ENCODE results near the gene HOXA9. TPM values are rescaled to one million over a fixed set of nuclear protein-coding genes. Genes with fewer than 3 reads are reported as not detected.
A peak's percentile ranks its signal among the peaks of the same experiment; 100 is the strongest.

Gene HOXA9
- total and polyA plus RNA-seq, 2 of the 8 experiments (the other 6 are each of a cell fraction or from before 2014, with no cell fraction given) = not detected

DNA sequence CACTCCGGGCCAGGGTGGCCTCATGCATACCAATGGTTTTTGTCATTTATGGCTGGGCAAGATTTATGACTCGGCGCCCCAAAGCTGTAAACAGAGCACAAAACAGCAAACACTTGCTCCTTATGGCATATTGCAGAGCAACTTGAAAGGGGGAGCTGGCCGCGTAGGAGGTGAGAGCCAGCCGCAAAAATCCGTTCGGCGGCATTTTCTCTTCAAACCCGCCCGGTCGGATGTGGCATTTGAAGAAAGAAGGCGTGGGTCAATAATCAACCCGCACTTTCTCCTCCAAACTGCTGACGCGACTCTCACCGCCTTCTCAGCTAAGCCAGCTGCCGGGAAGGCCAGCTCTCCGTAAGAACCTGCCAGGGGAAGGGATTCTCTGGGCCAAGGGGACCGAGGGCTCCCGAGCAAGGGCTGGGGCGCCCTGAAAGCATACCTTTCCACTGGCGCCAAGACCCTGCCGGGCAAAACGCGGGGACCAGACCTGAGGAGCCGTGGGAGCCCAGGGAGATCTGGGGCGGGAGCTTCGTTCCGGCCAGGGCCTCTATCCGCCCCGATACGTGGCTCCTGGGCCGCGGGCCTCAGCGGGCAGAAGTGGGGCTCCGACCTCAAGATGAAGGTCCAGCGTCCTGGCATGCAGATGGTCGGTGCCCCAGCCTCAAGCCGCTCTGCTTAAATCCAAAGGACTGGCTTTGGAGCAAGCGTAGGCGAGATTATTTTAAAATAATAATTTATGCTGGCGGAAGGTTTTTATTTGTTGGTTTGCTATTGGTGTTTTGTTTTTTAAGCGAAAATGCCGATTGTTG lies 49.9 kb downstream of the HOXA9 start:
- no peak overlapping the region for H3K4me3 ChIP-seq (ENCODE audit: extremely low read depth in 1 of 4, insufficient read depth in 2 of 4, low read depth in 3 of 4, low read length in 4 of 4)
- FAIRE-seq = no peak

More for the DNA sequence above, 49.9 kb downstream of the HOXA9 start:
- H3K79me1 ChIP-seq (ENCODE audit: low read depth, low read length) = no peaks in the 10 kb centered on the region
- POLR2A ChIA-PET (ENCODE audit: partially characterized antibody) = no interaction called here
- no peak overlapping the region for H2BK20ac ChIP-seq (ENCODE audit: low read length)
- H2AK5ac ChIP-seq (ENCODE audit: low read depth, low read length) = no peak overlapping the region
- peak; percentile 82 for TF ChIP-seq CBX8 (IDR thresholded peaks at IDR 0.05; ENCODE audit: borderline replicate concordance, low read depth, low read length)
- peak; percentile 99 for TF ChIP-seq SUZ12 (IDR thresholded peaks at IDR 0.05; ENCODE audit: low read length)
- TF ChIP-seq RNF2 (IDR thresholded peaks at IDR 0.05; ENCODE audit: borderline replicate concordance, low read depth, low read length, missing control alignments, poor library complexity, severe bottlenecking) = peak; percentile 97
- TF ChIP-seq CTBP2 (IDR thresholded peaks at IDR 0.05; ENCODE audit: borderline replicate concordance, insufficient read depth, insufficient read length, low read length) = peak; percentile 86
- TF ChIP-seq RAD21 (IDR thresholded peaks at IDR 0.05 in 1 of 2, conservative IDR thresholded peaks at IDR 0.05 in 1 of 2; ENCODE audit: low read depth in 2 of 2, low read length in 2 of 2) = no peak
- TF ChIP-seq EZH2 (IDR thresholded peaks at IDR 0.05; ENCODE audit: low read depth, low read length, severe bottlenecking) = peak; percentile 99
- H3K79me2 ChIP-seq (ENCODE audit: control insufficient read depth in 1 of 2, insufficient read depth in 2 of 2, low read length in 2 of 2) = no peaks in the 10 kb centered on the region
- H2AFZ ChIP-seq (ENCODE audit: low read length) = no peak overlapping the region
- H4K20me1 ChIP-seq (replicated peaks in 1 of 2; ENCODE audit: control insufficient read depth in 1 of 2, insufficient read depth in 2 of 2, low read length in 2 of 2) = peaks cover 30 to 44% of the 10 kb centered on the region in 2 experiments
- H3K4me2 ChIP-seq (ENCODE audit: insufficient read depth in 1 of 2, low read depth in 2 of 2, low read length in 2 of 2) = no peak overlapping the region; a peak in 2 of 4 replicates
- H3K27me3 ChIP-seq (replicated peaks in 1 of 4; ENCODE audit: control insufficient read depth in 3 of 4, extremely low read depth in 1 of 4, insufficient read depth in 3 of 4, low read length in 3 of 4) = peaks cover 96 to 99% (median 97%) of the 10 kb centered on the region in 4 experiments
- H3K9me3 ChIP-seq (ENCODE audit: insufficient read depth in 2 of 2, low read depth in 1 of 2, low read length in 1 of 2) = no peaks in the 10 kb centered on the region
- H3K23me2 ChIP-seq (ENCODE audit: low read depth, low read length) = no peaks in the 10 kb centered on the region
- H3K18ac ChIP-seq (ENCODE audit: extremely low read depth, low read length) = no peak overlapping the region
- DNase-seq (ENCODE audit: low read depth in 1 of 2, low spot score in 2 of 2) = peak in 1 of 2 experiments; percentile 68
- H3K27ac ChIP-seq (ENCODE audit: low read depth, low read length) = no peak overlapping the region
- H2BK120ac ChIP-seq (replicated peaks; ENCODE audit: low read depth, low read length) = no peak overlapping the region
- no peak overlapping the region for H3K4ac ChIP-seq (replicated peaks; ENCODE audit: insufficient read length, low read depth, low read length)
- peaks cover 0 to 3% (median 0%) of the 10 kb centered on the region in 4 experiments; a peak in 2 of 8 replicates for H3K36me3 ChIP-seq (ENCODE audit: control insufficient read depth in 2 of 4, insufficient read depth in 4 of 4, low read length in 3 of 4)
- no peak overlapping the region for H3K56ac ChIP-seq (replicated peaks; ENCODE audit: insufficient read length, low read depth, low read length)
- no peak overlapping the region for H2BK15ac ChIP-seq (ENCODE audit: low read length)
- H4K5ac ChIP-seq (ENCODE audit: insufficient read length, low read depth, low read length) = no peak overlapping the region
- no peak overlapping the region for H3K23ac ChIP-seq (ENCODE audit: insufficient read length)
- H4K91ac ChIP-seq (replicated peaks; ENCODE audit: insufficient read length, low read length) = no peak overlapping the region
- 5% methylated on average over 44 of the region's 45 CpGs; no CpG with 5 or more reads in 1 of the 2 experiments for WGBS, 2 experiments (ENCODE audit: extremely low coverage in 1 of 2, insufficient coverage in 1 of 2, insufficient read length in 1 of 2, insufficient replicate concordance in 2 of 2, low coverage in 1 of 2, low lambda C conversion rate in 2 of 2, missing lambda C conversion rate in 1 of 2)
- H2BK5ac ChIP-seq (ENCODE audit: low read depth, low read length) = no peak overlapping the region
- H4K8ac ChIP-seq (ENCODE audit: extremely low read depth, insufficient read depth, low read length) = peak overlapping the region; percentile 53; the same call in 1 of the 2 replicates
- H3K4me1 ChIP-seq (replicated peaks in 1 of 4; ENCODE audit: control insufficient read depth in 3 of 4, insufficient read depth in 4 of 4, low read length in 3 of 4) = peaks cover 0 to 10% (median 2%) of the 10 kb centered on the region in 4 experiments; a peak in 5 of 7 replicates
- H3K14ac ChIP-seq (ENCODE audit: insufficient read length) = no peak overlapping the region
- H3K9ac ChIP-seq (replicated peaks in 1 of 4; ENCODE audit: extremely low read depth in 1 of 4, low read depth in 3 of 4, low read length in 3 of 4) = no peak overlapping the region
- CTCF ChIA-PET (ENCODE audit: partially characterized antibody) = interaction anchor here (0.6 to 4.8 kb wide), 7 partner anchors 11 to 1173 kb away, joined by 3 to 33 read pairs (median 4); partner anchors contain the start of gene HOXA5
- H2BK12ac ChIP-seq (ENCODE audit: low read depth, low read length) = no peak overlapping the region

Data from H1 (cell line).